ENCODE data around the gene CAPN1. TPM values are rescaled to one million over a fixed set of nuclear protein-coding genes. Genes with fewer than 3 reads are reported as not detected.
"Not testable (repeated sequence)": the region's sequence is repeated elsewhere in the genome, so short reads cannot be mapped to it uniquely, and the experiment has no call there.

Gene CAPN1
- polyA plus RNA-seq, 1 donor: 99.7 TPM

- DNase-seq: no peak
Measured at GRCh38 chr11:65160643-65161042, 21.1 kb upstream of the CAPN1 start.

GRCh38 chr11:65163684-65164083 is 18.0 kb upstream of the CAPN1 start:
- no peak for DNase-seq

GRCh38 chr11:65165410-65166317 is 16.1 kb upstream of the CAPN1 start:
- DNase-seq: no peak

GRCh38 chr11:65166893-65167292 is 14.8 kb upstream of the CAPN1 start:
- DNase-seq: no peak

GRCh38 chr11:65167656-65168055 is 14.1 kb upstream of the CAPN1 start:
- no peak for DNase-seq

- no peak for DNase-seq
Measured at GRCh38 chr11:65169164-65169641, 12.5 kb upstream of the CAPN1 start.

- DNase-seq: no peak
Measured at GRCh38 chr11:65170058-65170534, 11.6 kb upstream of the CAPN1 start, which contains the start of gene SPDYC. TSS of gene SPDYC (plus strand) at chr11:65170233. CDS start at chr11:65171358, 1,125 bp downstream.

GRCh38 chr11:65172600-65172999 is 9.1 kb upstream of the CAPN1 start:
- DNase-seq: no peak

- not testable (repeated sequence) for DNase-seq
Measured at GRCh38 chr11:65174571-65175010, 7.1 kb upstream of the CAPN1 start.

GRCh38 chr11:65180877-65181568 is 705 bp upstream of the CAPN1 start:
- peak; percentile 70 for DNase-seq

- DNase-seq: peak; percentile 22
Measured at GRCh38 chr11:65182258-65183170, 786 bp downstream of the CAPN1 start.

GRCh38 chr11:65183201-65183891 is 1.6 kb downstream of the CAPN1 start:
- DNase-seq: no peak

- DNase-seq: no peak
Measured at GRCh38 chr11:65184146-65184545, 2.4 kb downstream of the CAPN1 start.

GRCh38 chr11:65185171-65185570 is 3.4 kb downstream of the CAPN1 start:
- no peak for DNase-seq

- no peak for DNase-seq
Measured at GRCh38 chr11:65185869-65186341, 4.2 kb downstream of the CAPN1 start.

GRCh38 chr11:65186701-65187100 is 5.0 kb downstream of the CAPN1 start:
- DNase-seq: no peak

GRCh38 chr11:65187146-65187675 is 5.5 kb downstream of the CAPN1 start:
- DNase-seq: no peak

GRCh38 chr11:65187971-65188461 is 6.3 kb downstream of the CAPN1 start:
- no peak for DNase-seq

GRCh38 chr11:65188486-65188885 is 6.8 kb downstream of the CAPN1 start:
- no peak for DNase-seq

GRCh38 chr11:65189191-65189590 is 7.5 kb downstream of the CAPN1 start:
- DNase-seq: no peak

GRCh38 chr11:65194564-65194963 is 12.8 kb downstream of the CAPN1 start:
- DNase-seq: no peak

Data from hindlimb muscle (tissue), 1 donor.